Activated B cell treated with CpG ODN at 0.5 μM for 24 hours (primary cell): ENCODE data around the gene KCNK3. TPM values are rescaled to one million over a fixed set of nuclear protein-coding genes. Genes with fewer than 3 reads are reported as not detected.

ENCODE experiments used
- ATAC-seq: fragments of 200-7000 bp; cut with Tn5 transposase; one replicate; pipeline ENCODE4 v1.10.0; 2021; ENCODE audit warnings: low read depth, mild to moderate bottlenecking, moderate library complexity
- CTCF ChIA-PET: fragments of 350-600 bp; sonication (Branson Sonifier 250); formaldehyde crosslinking; loops from one replicate; lab custom pipeline; 2021; ENCODE audit warnings: antibody characterized with exemption; lab: Charles Lee
- POLR2A ChIA-PET: fragments of 350-600 bp; sonication (Branson Sonifier 250); formaldehyde crosslinking; loops from one replicate; lab custom pipeline; 2021; ENCODE audit warnings: antibody characterized with exemption; lab: Charles Lee
- DNase-seq: peaks from one replicate; pipeline ENCODE4 v3.0.0; 2022
- H3K27ac Mint-ChIP-seq: one replicate; pipeline ENCODE4 v1.8.0; 2020; ENCODE audit warnings: mixed read lengths
- H3K27me3 Mint-ChIP-seq: one replicate; pipeline ENCODE4 v1.8.0; 2021; ENCODE audit warnings: mixed read lengths
- H3K36me3 Mint-ChIP-seq: one replicate; pipeline ENCODE4 v1.8.0; 2021; ENCODE audit warnings: low read depth, mixed read lengths
- H3K4me1 Mint-ChIP-seq: one replicate; pipeline ENCODE4 v1.8.0; 2021; ENCODE audit warnings: mixed read lengths
- H3K4me3 Mint-ChIP-seq: one replicate; pipeline ENCODE4 v1.8.0; 2020; ENCODE audit warnings: mild to moderate bottlenecking, mixed read lengths
- H3K9me3 Mint-ChIP-seq: one replicate; pipeline ENCODE4 v1.8.0; 2020; ENCODE audit warnings: mixed read lengths
- CTCF ChIP-seq: fragments of 200-600 bp; IDR thresholded peaks from one replicate; pipeline ENCODE4 v1.8.0; 2022; ENCODE audit warnings: antibody characterized with exemption, mild to moderate bottlenecking
- intact Hi-C: fragments of 100-400 bp; cut with micrococcal nuclease; formaldehyde crosslinking; loops from one replicate; pipeline ENCODE4 v1.15.1; 2024
- total RNA-seq: library from RNA; stranded (reverse); gene quantifications from 2 replicates; pipeline ENCODE4 v1.2.3, GENCODE V29; 2022

Gene KCNK3
- total RNA-seq, 1 donor from 2014 or later: not detected

DNA sequence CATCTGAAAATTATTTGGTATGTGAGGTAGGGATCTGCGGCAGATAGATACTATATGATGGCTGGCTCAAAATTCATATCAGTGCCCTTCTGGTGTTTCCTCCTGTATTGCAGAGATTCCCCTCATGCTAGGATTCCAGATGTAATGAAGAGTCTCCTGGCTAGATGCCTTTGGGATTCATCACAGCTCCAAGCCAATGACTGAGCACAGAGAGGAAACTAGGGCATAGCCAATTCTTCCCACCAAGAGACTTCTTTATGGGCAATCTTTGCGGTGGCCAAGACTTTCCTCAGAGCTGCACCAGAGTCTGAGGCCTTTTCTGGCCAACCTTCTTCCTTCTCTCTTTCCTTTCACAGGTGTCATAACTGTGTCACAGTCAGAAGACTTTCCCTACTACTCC, 25.9 kb upstream of the KCNK3 start:
- intact Hi-C loops: no loop called here
- Mint-ChIP-seq H3K27me3 (peaks cover 29% of the 10 kb centered on the region), H3K36me3 (no peaks in the 10 kb centered on the region)

GRCh38 chr2:26668041-26668440, 24.5 kb upstream of the KCNK3 start:
- CTCF ChIA-PET: no interaction called here
- H3K4me3 Mint-ChIP-seq: no peak overlapping the region
- ATAC-seq (no peak), DNase-seq (no peak)
- POLR2A ChIA-PET: no interaction called here
- intact Hi-C loops: no loop called here
- no peaks in the 10 kb centered on the region for H3K9me3 Mint-ChIP-seq
- no peaks in the 10 kb centered on the region for H3K36me3 Mint-ChIP-seq
- H3K4me1 Mint-ChIP-seq: no peaks in the 10 kb centered on the region
- no peak overlapping the region for H3K27ac Mint-ChIP-seq
- peaks cover 35% of the 10 kb centered on the region for H3K27me3 Mint-ChIP-seq
- TF ChIP-seq CTCF: no peak

More for the DNA sequence above, 25.9 kb upstream of the KCNK3 start:
- no peaks in the 10 kb centered on the region for H3K9me3 Mint-ChIP-seq
- no peak for TF ChIP-seq CTCF
- no peak overlapping the region for H3K4me3 Mint-ChIP-seq
- POLR2A ChIA-PET: no interaction called here
- CTCF ChIA-PET: no interaction called here
- H3K27ac Mint-ChIP-seq: no peak overlapping the region
- ATAC-seq: no peak
- no peaks in the 10 kb centered on the region for H3K4me1 Mint-ChIP-seq
- DNase-seq: no peak

DNA sequence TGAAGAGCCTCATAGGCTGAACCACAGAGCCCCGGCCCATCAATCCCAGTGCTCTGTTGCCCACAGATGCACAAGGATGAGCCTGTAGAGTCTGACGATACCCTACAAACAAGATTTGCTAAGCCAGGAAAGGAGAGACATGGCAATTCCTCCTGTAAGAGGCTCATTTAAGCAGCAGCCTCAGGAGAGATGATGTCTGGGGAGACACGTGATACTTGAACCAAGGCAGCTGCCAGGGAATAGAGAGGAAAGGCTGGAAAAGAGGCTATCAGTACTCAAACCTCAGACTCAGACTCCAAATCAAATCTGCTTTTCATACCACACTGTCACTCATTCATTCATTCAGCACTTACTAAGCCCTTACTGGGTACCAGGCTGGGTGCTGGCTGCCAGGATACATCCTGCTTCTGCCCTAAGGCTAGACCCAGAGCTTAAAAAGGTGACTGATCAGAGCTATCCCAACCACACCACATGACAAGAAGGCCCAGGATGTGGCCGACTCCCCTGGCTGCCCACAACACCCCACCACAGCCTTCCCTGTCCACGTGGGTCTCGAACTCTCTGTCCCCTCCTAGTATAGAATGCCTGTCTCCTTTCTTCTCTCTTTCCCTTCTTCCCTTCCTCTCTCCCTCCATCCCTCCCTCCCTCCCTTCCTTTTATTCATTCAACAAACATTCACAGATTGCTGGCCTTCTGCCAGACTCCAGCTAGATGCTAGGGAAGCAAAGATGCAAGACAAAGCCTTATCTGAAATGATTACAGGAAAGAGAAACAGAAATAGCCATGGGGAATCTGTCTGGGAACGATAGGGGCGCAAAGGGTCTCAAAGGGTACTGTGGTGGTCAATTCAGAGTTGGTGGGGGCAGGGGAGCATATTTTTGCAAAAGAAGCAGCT, 23.4 kb upstream of the KCNK3 start:
- no peak overlapping the region for H3K4me3 Mint-ChIP-seq
- no peaks in the 10 kb centered on the region for H3K36me3 Mint-ChIP-seq
- ChIA-PET POLR2A (no interaction called here), CTCF (no interaction called here)
- no peaks in the 10 kb centered on the region for H3K4me1 Mint-ChIP-seq
- intact Hi-C loops: no loop called here
- peaks cover 37% of the 10 kb centered on the region for H3K27me3 Mint-ChIP-seq
- no peak for ATAC-seq
- TF ChIP-seq CTCF: no peak
- no peak for DNase-seq
- H3K27ac Mint-ChIP-seq: no peak overlapping the region
- H3K9me3 Mint-ChIP-seq: no peaks in the 10 kb centered on the region

DNA sequence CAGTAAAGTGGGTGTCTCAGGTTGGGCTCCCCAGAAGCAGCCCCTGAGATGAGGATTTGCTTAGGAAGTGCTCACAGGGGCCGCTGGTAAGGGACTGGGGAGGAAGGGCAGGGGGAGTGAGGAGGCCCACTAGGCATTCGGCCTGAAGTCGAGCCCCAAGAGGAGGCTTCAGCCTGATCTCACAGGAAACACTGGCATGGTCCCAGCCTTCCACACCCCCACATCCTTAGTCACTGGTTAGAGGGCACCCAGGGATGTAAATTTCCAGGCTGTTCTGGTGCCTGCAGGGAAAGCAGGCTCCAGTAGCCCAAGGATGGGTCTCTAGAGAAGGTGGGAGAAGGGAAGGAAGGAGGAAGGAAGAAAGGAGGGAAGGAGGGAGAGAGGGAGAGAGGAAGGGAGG, 22.4 kb upstream of the KCNK3 start:
- no peaks in the 10 kb centered on the region for H3K9me3 Mint-ChIP-seq
- no peak for ATAC-seq
- CTCF ChIA-PET: no interaction called here
- intact Hi-C loops: no loop called here
- DNase-seq: no peak
- no peak overlapping the region for H3K4me3 Mint-ChIP-seq
- POLR2A ChIA-PET: no interaction called here
- H3K36me3 Mint-ChIP-seq: no peaks in the 10 kb centered on the region
- no peak overlapping the region for H3K27ac Mint-ChIP-seq
- peaks cover 34% of the 10 kb centered on the region for H3K27me3 Mint-ChIP-seq
- TF ChIP-seq CTCF: no peak
- H3K4me1 Mint-ChIP-seq: no peaks in the 10 kb centered on the region

GRCh38 chr2:26670931-26671460, 21.5 kb upstream of the KCNK3 start:
- Mint-ChIP-seq H3K4me3 (no peak overlapping the region), H3K27ac (no peak overlapping the region), H3K36me3 (no peaks in the 10 kb centered on the region), H3K27me3 (peaks cover 34% of the 10 kb centered on the region), H3K9me3 (no peaks in the 10 kb centered on the region), H3K4me1 (no peaks in the 10 kb centered on the region)
- ChIA-PET POLR2A (no interaction called here), CTCF (no interaction called here)
- ATAC-seq: no peak
- intact Hi-C loops: no loop called here
- DNase-seq: no peak
- TF ChIP-seq CTCF: no peak
